ENCODE data around the gene TMC6. TPM values are rescaled to one million over a fixed set of nuclear protein-coding genes. Genes with fewer than 3 reads are reported as not detected.

Gene TMC6
- total and polyA plus RNA-seq, 12 donors, result 22.8 to 109 (median 69.1) TPM

DNA sequence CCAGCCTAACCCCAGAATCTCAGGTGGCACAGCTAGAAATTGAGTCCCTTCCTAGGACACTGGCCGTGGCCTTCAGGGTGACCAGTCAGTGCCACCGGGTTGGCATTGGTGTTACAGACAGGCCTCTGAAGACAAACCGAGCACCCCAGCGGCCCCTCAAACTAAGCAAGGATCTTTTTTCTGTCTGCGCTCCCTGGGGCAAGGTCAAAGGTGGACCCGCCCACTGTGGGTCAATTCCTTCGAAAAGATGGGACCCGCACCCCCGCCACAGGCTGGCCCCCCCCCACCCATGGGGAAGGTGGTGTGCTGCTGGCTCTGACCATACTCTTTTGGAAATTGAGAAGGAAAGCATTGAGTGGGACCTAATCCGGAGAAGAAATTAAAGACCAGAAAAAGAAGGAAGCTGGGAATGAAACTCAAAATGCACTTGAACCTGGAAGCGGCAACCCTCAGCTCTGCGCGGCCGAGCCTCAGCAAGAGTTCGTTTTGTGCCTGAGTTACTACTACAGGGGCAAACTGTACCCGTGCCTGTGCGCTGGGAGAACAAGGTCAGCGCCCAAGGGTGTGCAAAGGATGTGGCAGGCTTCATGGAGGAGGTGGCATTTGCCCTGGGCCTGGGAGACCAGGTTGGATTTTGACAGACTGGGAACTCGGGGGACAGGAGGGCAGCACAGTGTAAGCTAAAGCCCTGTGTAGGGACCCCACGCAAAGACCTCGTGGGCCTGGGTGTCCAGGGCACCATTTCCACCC is 20.4 kb downstream of the TMC6 start:
- WGBS, 2 donors, result 90 to 94% methylated on average over 21 of the region's 21 CpGs
- no peaks in the 10 kb centered on the region for H3K27me3 ChIP-seq
- intact Hi-C loops (cut with DNase I), result loop anchor here in 1 of 10 donors (2.0 kb wide), 1 partner anchor 19 kb away; no protein-coding TSS in a partner anchor
- peaks cover 0 to 97% (median 26%) of the 10 kb centered on the region in 9 donors for H3K36me3 ChIP-seq
- peaks cover 10 to 51% (median 20%) of the 10 kb centered on the region in 9 donors for H3K4me1 ChIP-seq
- no peak overlapping the region for H3K4me3 ChIP-seq
- no peaks in the 10 kb centered on the region for H3K9me3 ChIP-seq
- TF ChIP-seq, protein P1, sequence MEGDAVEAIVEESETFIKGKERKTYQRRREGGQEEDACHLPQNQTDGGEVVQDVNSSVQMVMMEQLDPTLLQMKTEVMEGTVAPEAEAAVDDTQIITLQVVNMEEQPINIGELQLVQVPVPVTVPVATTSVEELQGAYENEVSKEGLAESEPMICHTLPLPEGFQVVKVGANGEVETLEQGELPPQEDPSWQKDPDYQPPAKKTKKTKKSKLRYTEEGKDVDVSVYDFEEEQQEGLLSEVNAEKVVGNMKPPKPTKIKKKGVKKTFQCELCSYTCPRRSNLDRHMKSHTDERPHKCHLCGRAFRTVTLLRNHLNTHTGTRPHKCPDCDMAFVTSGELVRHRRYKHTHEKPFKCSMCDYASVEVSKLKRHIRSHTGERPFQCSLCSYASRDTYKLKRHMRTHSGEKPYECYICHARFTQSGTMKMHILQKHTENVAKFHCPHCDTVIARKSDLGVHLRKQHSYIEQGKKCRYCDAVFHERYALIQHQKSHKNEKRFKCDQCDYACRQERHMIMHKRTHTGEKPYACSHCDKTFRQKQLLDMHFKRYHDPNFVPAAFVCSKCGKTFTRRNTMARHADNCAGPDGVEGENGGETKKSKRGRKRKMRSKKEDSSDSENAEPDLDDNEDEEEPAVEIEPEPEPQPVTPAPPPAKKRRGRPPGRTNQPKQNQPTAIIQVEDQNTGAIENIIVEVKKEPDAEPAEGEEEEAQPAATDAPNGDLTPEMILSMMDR (IDR thresholded peaks at IDR 0.05), result no peak
- no peak for DNase-seq
- peak overlapping the region in 4 of 10 donors; percentile 1 to 43 (median 16) for H3K27ac ChIP-seq
- no peak for ATAC-seq

DNA sequence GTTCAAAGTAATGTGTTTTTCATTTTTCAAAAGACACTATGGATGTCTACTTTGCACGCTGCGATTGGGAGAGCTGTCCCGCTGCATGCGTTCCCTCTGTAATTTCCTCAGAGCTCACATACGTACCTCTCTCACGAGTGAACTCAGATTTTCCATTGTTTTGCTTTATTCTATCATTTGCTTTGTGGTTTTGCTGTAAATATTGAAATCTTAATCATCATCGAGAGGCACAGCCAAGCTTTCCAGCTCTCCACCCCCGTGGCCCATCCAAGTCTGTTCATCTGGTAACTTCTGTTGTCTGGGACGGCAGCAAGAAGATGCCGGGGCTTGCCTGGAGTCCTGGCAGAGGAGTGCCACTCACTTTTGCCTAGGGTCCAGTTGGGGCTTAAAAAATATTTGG is 21.1 kb downstream of the TMC6 start:
- no peaks in the 10 kb centered on the region for H3K9me3 ChIP-seq
- no peak for DNase-seq
- H3K4me3 ChIP-seq, result no peak overlapping the region
- ATAC-seq, result no peak
- TF ChIP-seq, protein P1 (IDR thresholded peaks at IDR 0.05), result no peak
- peaks cover 3 to 44% (median 13%) of the 10 kb centered on the region in 9 donors for H3K4me1 ChIP-seq
- peak overlapping the region in 1 of 10 donors; percentile 9 for H3K27ac ChIP-seq
- no peaks in the 10 kb centered on the region for H3K27me3 ChIP-seq
- intact Hi-C loops (cut with DNase I), result loop anchor here in 1 of 10 donors (2.0 kb wide), 1 partner anchor 19 kb away; no protein-coding TSS in a partner anchor
- WGBS, 2 donors, result 83 to 84% methylated on average over 10 of the region's 10 CpGs
- peaks cover 0 to 98% (median 33%) of the 10 kb centered on the region in 9 donors for H3K36me3 ChIP-seq

DNA sequence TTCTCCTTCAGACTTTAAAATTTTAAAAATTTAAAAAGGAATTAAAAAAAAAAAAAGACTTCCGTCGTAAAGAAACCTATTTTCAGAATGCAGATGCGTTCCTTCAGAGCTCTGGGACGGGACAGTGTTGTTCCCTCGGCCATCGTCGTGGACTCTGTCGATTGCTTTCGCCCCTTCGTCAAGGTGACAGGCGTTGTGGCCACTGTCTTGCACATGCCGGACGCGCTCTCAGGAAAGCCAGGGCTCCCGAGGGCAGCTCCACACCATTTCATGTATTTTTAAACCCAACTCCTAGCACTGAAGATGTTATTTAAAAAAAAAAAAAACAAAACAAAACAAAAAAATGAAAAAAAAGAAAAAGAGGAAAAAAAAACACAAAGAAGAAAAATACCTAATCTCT is 22.3 kb downstream of the TMC6 start:
- DNase-seq, result no peak
- H3K4me1 ChIP-seq, result peaks cover 0 to 32% (median 10%) of the 10 kb centered on the region in 9 donors
- no peak overlapping the region for H3K4me3 ChIP-seq
- WGBS, 2 donors, result 70 to 83% methylated on average over 15 of the region's 15 CpGs
- H3K27me3 ChIP-seq, result no peaks in the 10 kb centered on the region
- TF ChIP-seq, protein P1 (IDR thresholded peaks at IDR 0.05), result no peak
- H3K27ac ChIP-seq, result no peak overlapping the region
- intact Hi-C loops (cut with DNase I), result loop anchor here in 1 of 10 donors (2.0 kb wide), 1 partner anchor 21 kb away; no protein-coding TSS in a partner anchor
- H3K36me3 ChIP-seq, result peaks cover 0 to 100% (median 39%) of the 10 kb centered on the region in 9 donors
- no peaks in the 10 kb centered on the region for H3K9me3 ChIP-seq
- no peak for ATAC-seq

DNA sequence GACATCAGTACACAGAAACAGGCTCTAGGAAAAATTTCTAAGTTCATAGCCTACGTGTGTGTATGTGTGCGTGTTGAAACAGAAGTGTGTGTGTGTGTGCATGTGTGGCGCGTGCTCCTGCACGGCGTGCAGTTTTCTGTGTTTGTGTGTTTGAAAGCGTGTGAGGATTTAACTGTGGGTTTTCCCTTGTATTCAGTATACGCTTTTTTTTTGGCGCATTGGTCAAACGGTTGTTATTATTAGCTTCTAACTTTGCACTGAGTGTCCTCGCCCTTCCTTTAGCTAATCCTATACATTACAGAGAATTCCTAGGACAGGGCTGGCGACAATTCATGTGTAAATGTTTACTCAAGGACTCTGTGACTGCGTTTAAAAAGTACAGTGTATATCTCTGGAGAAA is 23.0 kb downstream of the TMC6 start:
- no peaks in the 10 kb centered on the region for H3K27me3 ChIP-seq
- H3K9me3 ChIP-seq, result no peaks in the 10 kb centered on the region
- no peak overlapping the region for H3K4me3 ChIP-seq
- no peak for DNase-seq
- no peak for ATAC-seq
- peaks cover 0 to 100% (median 39%) of the 10 kb centered on the region in 9 donors for H3K36me3 ChIP-seq
- H3K27ac ChIP-seq, result no peak overlapping the region
- intact Hi-C loops (cut with DNase I), result no loop called here
- TF ChIP-seq, protein P1 (IDR thresholded peaks at IDR 0.05), result no peak
- 68 to 81% methylated on average over 13 of the region's 13 CpGs for WGBS, 2 donors
- peaks cover 0 to 25% (median 10%) of the 10 kb centered on the region in 9 donors for H3K4me1 ChIP-seq
